ENCODE measurements around the gene NEK10. TPM values are rescaled to one million over a fixed set of nuclear protein-coding genes. Genes with fewer than 3 reads are reported as not detected.

NEK10 gene
- total and polyA plus RNA-seq, 2 of the 13 experiments (the other 11 are each of a cell fraction or from before 2014, with no cell fraction given), result 2.8 to 14.2 TPM

- TF ChIP-seq ZNF644 (CRISPR knock-in tag; IDR thresholded peaks at IDR 0.05; ENCODE audit: low read depth) (peak; percentile 80), PRPF4 (IDR thresholded peaks at IDR 0.05; ENCODE audit: low read depth, low read length, poor library complexity, severe bottlenecking) (no peak), ZSCAN30 (CRISPR knock-in tag; IDR thresholded peaks at IDR 0.05) (no peak), CC2D1A (CRISPR knock-in tag; IDR thresholded peaks at IDR 0.05) (no peak), TBX3 (IDR thresholded peaks at IDR 0.05; ENCODE audit: borderline replicate concordance) (peak; percentile 91), NFIB (CRISPR knock-in tag; IDR thresholded peaks at IDR 0.05; ENCODE audit: borderline replicate concordance) (no peak), THAP11 (CRISPR knock-in tag; IDR thresholded peaks at IDR 0.05) (peak; percentile 70), ZNF276 (CRISPR knock-in tag; IDR thresholded peaks at IDR 0.05; ENCODE audit: low read depth) (no peak), RARG (CRISPR knock-in tag; IDR thresholded peaks at IDR 0.05; ENCODE audit: low read depth) (no peak), ZBTB39 (CRISPR knock-in tag; IDR thresholded peaks at IDR 0.05) (peak; percentile 95), SMARCC2 (IDR thresholded peaks at IDR 0.05) (no peak), ZMYM4 (CRISPR knock-in tag; IDR thresholded peaks at IDR 0.05) (peak; percentile 72), AHDC1 (CRISPR knock-in tag; IDR thresholded peaks at IDR 0.05; ENCODE audit: borderline replicate concordance) (peak; percentile 89; the same call in 1 of the 2 replicates), STAT6 (CRISPR knock-in tag; IDR thresholded peaks at IDR 0.05; ENCODE audit: borderline replicate concordance) (0 out of 2 replicates have a peak, but pooled peaks have one; percentile 30), ZNF841 (CRISPR knock-in tag; IDR thresholded peaks at IDR 0.05; ENCODE audit: borderline replicate concordance) (no peak), ZC3H13 (CRISPR knock-in tag; IDR thresholded peaks at IDR 0.05) (no peak), FOXM1 (CRISPR knock-in tag; IDR thresholded peaks at IDR 0.05) (no peak), ZFP37 (CRISPR knock-in tag; IDR thresholded peaks at IDR 0.05; ENCODE audit: borderline replicate concordance) (0 out of 2 replicates have a peak, but pooled peaks have one; percentile 26)
These were observed 87.5 kb downstream of the NEK10 start (continued) for GRCh38 chr3:27281671-27282150.

All from HepG2 (cell line).